GM23338 (cell line): ENCODE data around the gene TP53BP2. TPM values are rescaled to one million over a fixed set of nuclear protein-coding genes. Genes with fewer than 3 reads are reported as not detected.

ENCODE experiments used
- ATAC-seq: fragments of 200-7000 bp; cut with Tn5 transposase; 3 replicates; pipeline ENCODE4 v1.9.1; 2020
- DNase-seq: peaks from one replicate; pipeline ENCODE4 v3.0.0-alpha.2; 2015; ENCODE audit warnings: low spot score
- H2AFZ ChIP-seq: fragments of 200-600 bp; sonication (generic); 2 replicates; pipeline ENCODE4 v1.8.0; 2016; ENCODE audit warnings: antibody characterized with exemption, mild to moderate bottlenecking, moderate library complexity
- H3F3A ChIP-seq: fragments of 200-600 bp; sonication (generic); replicated peaks from 2 replicates; pipeline ENCODE4 v1.8.0; 2017; ENCODE audit warnings: antibody characterized with exemption, mixed run types, low read depth
- H3K27ac ChIP-seq: fragments of 200-600 bp; sonication (generic); 2 replicates; pipeline ENCODE4 v1.6.1; 2016; ENCODE audit warnings: low read depth
- H3K27me3 ChIP-seq: fragments of 200-600 bp; sonication (generic); 2 replicates; pipeline ENCODE4 v1.8.0; 2016; ENCODE audit warnings: mild to moderate bottlenecking, mixed run types, moderate library complexity; ENCODE audit not compliant: insufficient read depth
- H3K36me3 ChIP-seq: fragments of 200-600 bp; sonication (generic); 2 replicates; pipeline ENCODE4 v1.8.0; 2016; ENCODE audit warnings: mild to moderate bottlenecking; ENCODE audit not compliant: insufficient read depth
- H3K4me1 ChIP-seq: fragments of 200-600 bp; sonication (generic); 2 replicates; pipeline ENCODE4 v1.8.0; 2016; ENCODE audit warnings: mild to moderate bottlenecking, moderate library complexity; ENCODE audit not compliant: insufficient read depth
- H3K4me2 ChIP-seq: fragments of 200-600 bp; sonication (generic); 2 replicates; pipeline ENCODE4 v1.7.1; 2017; ENCODE audit warnings: mixed run types
- H3K4me3 ChIP-seq: fragments of 200-600 bp; sonication (generic); 2 replicates; pipeline ENCODE4 v1.6.1; 2016; ENCODE audit warnings: mixed run types
- H3K79me2 ChIP-seq: fragments of 200-600 bp; sonication (generic); replicated peaks from 2 replicates; pipeline ENCODE4 v1.8.0; 2017; ENCODE audit warnings: mild to moderate bottlenecking; ENCODE audit not compliant: insufficient read depth
- H3K9me2 ChIP-seq: fragments of 200-600 bp; sonication (generic); 2 replicates; pipeline ENCODE4 v1.8.0; 2017; ENCODE audit not compliant: insufficient read depth
- H4K20me1 ChIP-seq: fragments of 200-600 bp; sonication (generic); replicated peaks from 2 replicates; pipeline ENCODE4 v1.8.0; 2017; ENCODE audit warnings: mild to moderate bottlenecking; ENCODE audit not compliant: insufficient read depth
- H3K27ac Mint-ChIP-seq: 2 replicates; pipeline ENCODE4 v1.8.0; 2020; ENCODE audit warnings: inconsistent platforms, mild to moderate bottlenecking, moderate library complexity, mixed read lengths
- H3K27me3 Mint-ChIP-seq: 3 replicates; pipeline ENCODE4 v1.8.0; 2022; ENCODE audit warnings: low read depth, mild to moderate bottlenecking, moderate library complexity, mixed read lengths, inconsistent platforms; ENCODE audit not compliant: insufficient read depth, poor library complexity
- H3K36me3 Mint-ChIP-seq: 3 replicates; pipeline ENCODE4 v1.8.0; 2021; ENCODE audit warnings: low read depth, mild to moderate bottlenecking, inconsistent platforms, moderate library complexity, mixed read lengths
- H3K4me1 Mint-ChIP-seq: 3 replicates; pipeline ENCODE4 v1.8.0; 2020; ENCODE audit warnings: mild to moderate bottlenecking, inconsistent platforms, mixed read lengths
- H3K4me3 Mint-ChIP-seq: 3 replicates; pipeline ENCODE4 v1.8.0; 2021; ENCODE audit warnings: moderate library complexity, mild to moderate bottlenecking, inconsistent platforms, mixed read lengths
- H3K9me3 Mint-ChIP-seq: 3 replicates; pipeline ENCODE4 v1.8.0; 2020; ENCODE audit warnings: moderate library complexity, mild to moderate bottlenecking, inconsistent platforms, mixed read lengths
- CREB1 ChIP-seq: fragments of 250-450 bp; sonication (Bioruptor Pico); IDR thresholded peaks from 2 replicates; pipeline ENCODE4 v1.5.0; 2020; ENCODE audit warnings: low read depth, mild to moderate bottlenecking, moderate library complexity
- CTCF ChIP-seq, 2 experiments: fragments of 200-600 bp in 1 of 2; sonication (generic) in 1 of 2; conservative IDR thresholded peaks; 2 replicates each; pipeline versions ENCODE4 v1.5.1 to v1.6.1; 2016 to 2017; ENCODE audit warnings: antibody characterized with exemption in 2 of 2, low read depth in 2 of 2, mild to moderate bottlenecking in 2 of 2, moderate library complexity in 1 of 2
- ETS1 ChIP-seq: IDR thresholded peaks from 2 replicates; pipeline ENCODE4 v1.6.1; 2016; ENCODE audit warnings: antibody characterized with exemption
- EZH2 ChIP-seq: fragments of 200-600 bp; sonication (generic); IDR thresholded peaks from one replicate; pipeline ENCODE4 v1.8.0; 2017; ENCODE audit warnings: antibody characterized with exemption, mild to moderate bottlenecking, low read depth; ENCODE audit not compliant: unreplicated experiment
- EZH2phosphoT487 ChIP-seq: fragments of 200-600 bp; sonication (generic); IDR thresholded peaks from one replicate; pipeline ENCODE4 v1.8.1; 2018; ENCODE audit warnings: antibody characterized with exemption; ENCODE audit not compliant: unreplicated experiment
- JUNB ChIP-seq: IDR thresholded peaks from one replicate; pipeline ENCODE4 v1.6.1; 2016; ENCODE audit warnings: antibody characterized with exemption; ENCODE audit not compliant: unreplicated experiment
- NANOG ChIP-seq: IDR thresholded peaks from 2 replicates; pipeline ENCODE4 v1.6.1; 2016; ENCODE audit warnings: antibody characterized with exemption, borderline replicate concordance
- POLR2AphosphoS5 ChIP-seq: IDR thresholded peaks from 2 replicates; pipeline ENCODE4 v1.6.1; 2016; ENCODE audit warnings: antibody characterized with exemption, low read depth
- STAT1 ChIP-seq: IDR thresholded peaks from one replicate; pipeline ENCODE4 v1.6.1; 2016; ENCODE audit warnings: antibody characterized with exemption; ENCODE audit not compliant: unreplicated experiment
- ZNF114 ChIP-seq: fragments of 250-450 bp; sonication (Bioruptor Pico); IDR thresholded peaks from 2 replicates; pipeline ENCODE4 v1.5.0; 2020; ENCODE audit warnings: mild to moderate bottlenecking, moderate library complexity
- ZNF331 ChIP-seq: fragments of 250-450 bp; sonication (Bioruptor Pico); IDR thresholded peaks from 2 replicates; pipeline ENCODE4 v1.5.0; 2020; ENCODE audit warnings: low read depth, mild to moderate bottlenecking, moderate library complexity
- ZNF462 ChIP-seq: fragments of 250-450 bp; sonication (Bioruptor Pico); IDR thresholded peaks from 2 replicates; pipeline ENCODE4 v1.5.0; 2020; ENCODE audit warnings: mild to moderate bottlenecking, moderate library complexity
- polyA plus RNA-seq: library from polyadenylated mRNA; unstranded; fragments of >200 nt; fragmentation: Nextera tagmentation; extraction: Ambion mirVana; gene quantifications from 2 replicates; pipeline ENCODE4 v1.2.1, GENCODE V29; 2016
- total RNA-seq: library from RNA; depleted of rRNA; stranded (reverse); fragments of >200 nt; shearing (Covaris generic); gene quantifications from 2 replicates; pipeline ENCODE4 v1.2.3, GENCODE V29; 2014

Gene TP53BP2
- total and polyA plus RNA-seq, 2 experiments from 2014 or later = 10.1 to 32.9 TPM

GRCh38 chr1:223836586-223836985 lies 9.2 kb downstream of the TP53BP2 start:
- Histone ChIP-seq H3K27me3 (no peaks in the 10 kb centered on the region), H2AFZ (no peak overlapping the region), H3K4me1 (peaks cover 53% of the 10 kb centered on the region), H3K9me2 (no peaks in the 10 kb centered on the region), H4K20me1 (peaks cover 31% of the 10 kb centered on the region), H3F3A (no peaks in the 10 kb centered on the region), H3K27ac (no peak overlapping the region), H3K79me2 (peaks cover 100% of the 10 kb centered on the region), H3K4me2 (no peak overlapping the region; the same call in 1 of the 2 replicates), H3K4me3 (no peak overlapping the region), H3K36me3 (no peaks in the 10 kb centered on the region)
- DNase-seq = no peak
- no peak overlapping the region for H3K4me3 Mint-ChIP-seq
- no peak for TF ChIP-seq ZNF331 (CRISPR knock-in tag)
- no peak for TF ChIP-seq NANOG
- no peak for TF ChIP-seq ETS1
- TF ChIP-seq ZNF114 (CRISPR knock-in tag) = no peak
- TF ChIP-seq EZH2phosphoT487 = no peak
- no peak for TF ChIP-seq STAT1
- H3K27ac Mint-ChIP-seq = no peak overlapping the region
- no peaks in the 10 kb centered on the region for H3K27me3 Mint-ChIP-seq
- H3K9me3 Mint-ChIP-seq = no peaks in the 10 kb centered on the region
- H3K4me1 Mint-ChIP-seq = peaks cover 37% of the 10 kb centered on the region
- H3K36me3 Mint-ChIP-seq = no peaks in the 10 kb centered on the region; the same call in 2 of the 3 replicates
- no peak for ATAC-seq

- Histone ChIP-seq H3K4me3 (no peak overlapping the region), H3K27me3 (no peaks in the 10 kb centered on the region), H3F3A (no peaks in the 10 kb centered on the region), H3K27ac (no peak overlapping the region), H3K4me1 (peaks cover 51% of the 10 kb centered on the region), H3K36me3 (no peaks in the 10 kb centered on the region), H2AFZ (no peak overlapping the region), H3K79me2 (peaks cover 99% of the 10 kb centered on the region), H3K9me2 (no peaks in the 10 kb centered on the region), H3K4me2 (no peak overlapping the region; the same call in 1 of the 2 replicates), H4K20me1 (peaks cover 25% of the 10 kb centered on the region)
- H3K27ac Mint-ChIP-seq = no peak overlapping the region
- H3K4me3 Mint-ChIP-seq = no peak overlapping the region
- no peaks in the 10 kb centered on the region; the same call in 2 of the 3 replicates for H3K36me3 Mint-ChIP-seq
- no peak for ATAC-seq
- peaks cover 37% of the 10 kb centered on the region for H3K4me1 Mint-ChIP-seq
- H3K9me3 Mint-ChIP-seq = no peaks in the 10 kb centered on the region
- no peak for DNase-seq
- H3K27me3 Mint-ChIP-seq = no peaks in the 10 kb centered on the region
- TF ChIP-seq ZNF462 (CRISPR knock-in tag) (no peak), CTCF (conservative IDR thresholded peaks at IDR 0.05; ENCODE audit: low read depth in 2 of 2) (no peak), ZNF114 (CRISPR knock-in tag) (no peak), POLR2AphosphoS5 (no peak), EZH2 (no peak), NANOG (no peak), JUNB (no peak), CREB1 (CRISPR knock-in tag) (no peak)
These were observed 10.0 kb downstream of the TP53BP2 start for GRCh38 chr1:223835754-223836153.
